ENCODE measurements around the gene CDK14. TPM values are rescaled to one million over a fixed set of nuclear protein-coding genes. Genes with fewer than 3 reads are reported as not detected.

The CDK14 gene
- total RNA-seq, 1 donor from 2014 or later = 58.6 TPM

DNA sequence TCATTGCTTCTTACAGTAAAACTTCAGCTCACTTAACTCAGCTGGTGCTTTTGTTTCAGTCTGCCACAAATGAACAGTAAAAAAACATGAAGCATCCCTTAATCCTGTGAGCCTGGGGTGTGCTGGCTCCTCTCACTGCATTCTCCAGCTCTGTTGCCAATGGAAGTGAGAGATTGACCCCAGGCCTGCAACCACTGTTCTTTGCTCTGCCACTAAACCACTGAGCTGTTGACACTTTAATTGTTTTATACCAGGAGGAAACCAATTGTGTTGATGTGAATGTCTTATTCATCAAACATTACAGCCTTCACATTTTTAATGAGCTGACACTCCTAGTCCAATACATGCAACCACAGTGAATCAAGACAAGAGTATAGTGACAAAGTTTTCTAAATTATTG is 598.7 kb downstream of the CDK14 start:
- no peak overlapping the region for H3K4me3 ChIP-seq
- no peaks in the 10 kb centered on the region for H3K4me1 ChIP-seq
- intact Hi-C loops (cut with DNase I) = no loop called here
- DNase-seq (no peak), ATAC-seq (no peak)
- no peaks in the 10 kb centered on the region for H3K9me3 ChIP-seq
- TF ChIP-seq, protein P1, sequence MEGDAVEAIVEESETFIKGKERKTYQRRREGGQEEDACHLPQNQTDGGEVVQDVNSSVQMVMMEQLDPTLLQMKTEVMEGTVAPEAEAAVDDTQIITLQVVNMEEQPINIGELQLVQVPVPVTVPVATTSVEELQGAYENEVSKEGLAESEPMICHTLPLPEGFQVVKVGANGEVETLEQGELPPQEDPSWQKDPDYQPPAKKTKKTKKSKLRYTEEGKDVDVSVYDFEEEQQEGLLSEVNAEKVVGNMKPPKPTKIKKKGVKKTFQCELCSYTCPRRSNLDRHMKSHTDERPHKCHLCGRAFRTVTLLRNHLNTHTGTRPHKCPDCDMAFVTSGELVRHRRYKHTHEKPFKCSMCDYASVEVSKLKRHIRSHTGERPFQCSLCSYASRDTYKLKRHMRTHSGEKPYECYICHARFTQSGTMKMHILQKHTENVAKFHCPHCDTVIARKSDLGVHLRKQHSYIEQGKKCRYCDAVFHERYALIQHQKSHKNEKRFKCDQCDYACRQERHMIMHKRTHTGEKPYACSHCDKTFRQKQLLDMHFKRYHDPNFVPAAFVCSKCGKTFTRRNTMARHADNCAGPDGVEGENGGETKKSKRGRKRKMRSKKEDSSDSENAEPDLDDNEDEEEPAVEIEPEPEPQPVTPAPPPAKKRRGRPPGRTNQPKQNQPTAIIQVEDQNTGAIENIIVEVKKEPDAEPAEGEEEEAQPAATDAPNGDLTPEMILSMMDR (IDR thresholded peaks at IDR 0.05) = no peak
- no peak overlapping the region for H3K27ac ChIP-seq
- H3K36me3 ChIP-seq = no peaks in the 10 kb centered on the region
- H3K27me3 ChIP-seq (ENCODE audit: low read depth) = no peaks in the 10 kb centered on the region

DNA sequence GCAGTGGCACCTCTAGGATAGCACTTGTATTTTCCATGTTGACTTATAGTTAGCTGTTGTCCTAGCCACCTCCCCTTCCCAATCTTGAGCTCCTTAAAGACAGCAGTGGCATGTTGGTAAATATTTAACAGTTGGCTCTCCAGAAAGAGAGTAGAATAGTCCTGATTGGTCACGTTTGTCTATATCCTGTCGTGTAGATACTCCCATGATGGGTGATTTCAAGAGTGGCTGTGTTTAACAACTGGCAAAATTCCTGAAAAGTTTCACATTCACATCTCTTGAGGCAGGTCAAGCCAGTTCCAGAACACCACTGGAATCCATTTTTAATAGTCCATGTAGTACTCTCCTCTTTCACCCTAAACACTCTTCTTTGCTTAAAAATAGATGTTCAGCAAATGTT is 599.9 kb downstream of the CDK14 start:
- ATAC-seq (peak in 1 of 2 donors; percentile 51), DNase-seq (no peak)
- Histone ChIP-seq H3K36me3 (no peaks in the 10 kb centered on the region), H3K4me1 (no peaks in the 10 kb centered on the region), H3K4me3 (no peak overlapping the region), H3K27me3 (ENCODE audit: low read depth) (no peaks in the 10 kb centered on the region), H3K9me3 (no peaks in the 10 kb centered on the region), H3K27ac (no peak overlapping the region)
- TF ChIP-seq, protein P1 (IDR thresholded peaks at IDR 0.05) = no peak
- intact Hi-C loops (cut with DNase I) = no loop called here

DNA sequence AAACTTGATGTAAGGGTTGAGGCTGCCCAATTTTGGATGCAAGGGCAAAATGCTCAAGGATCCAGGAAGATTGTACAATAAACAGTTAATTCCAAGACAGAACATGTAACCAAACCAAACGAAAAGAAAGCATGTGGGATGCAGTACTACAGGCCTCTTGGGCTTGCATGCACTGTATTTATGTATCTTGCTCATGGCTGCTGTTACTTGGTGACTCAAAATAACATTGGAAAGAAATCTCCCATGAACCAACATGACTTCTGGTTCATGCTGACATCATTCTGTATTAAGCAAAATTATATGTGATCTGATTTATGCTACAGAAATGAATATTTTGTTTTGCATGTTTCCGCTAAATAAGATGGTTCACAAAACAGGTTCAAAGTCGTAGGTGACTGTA is 602.2 kb downstream of the CDK14 start:
- Histone ChIP-seq H3K4me1 (no peaks in the 10 kb centered on the region), H3K27ac (no peak overlapping the region), H3K36me3 (no peaks in the 10 kb centered on the region), H3K27me3 (ENCODE audit: low read depth) (no peaks in the 10 kb centered on the region), H3K9me3 (no peaks in the 10 kb centered on the region), H3K4me3 (no peak overlapping the region)
- intact Hi-C loops (cut with DNase I) = no loop called here
- no peak for ATAC-seq
- TF ChIP-seq, protein P1 (IDR thresholded peaks at IDR 0.05) = no peak
- no peak for DNase-seq

DNA sequence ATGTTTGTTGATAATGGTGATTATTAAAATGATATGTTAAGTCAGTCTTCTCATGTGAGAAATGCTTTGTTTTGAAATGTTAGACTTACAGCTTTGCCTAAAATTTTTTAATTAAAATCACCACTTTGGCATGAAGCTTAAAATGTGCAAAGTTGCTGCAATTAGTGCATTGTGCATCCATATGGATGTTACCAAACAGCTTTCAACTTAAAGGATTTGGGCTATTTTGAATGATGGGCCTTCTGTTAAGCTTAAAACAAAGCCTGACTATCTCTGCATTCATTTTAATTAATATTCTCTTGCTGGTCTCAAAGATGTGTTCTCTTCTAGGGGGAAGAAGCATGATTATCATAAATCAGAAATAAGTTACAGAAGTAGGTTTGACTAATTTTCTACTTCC is 603.5 kb downstream of the CDK14 start:
- intact Hi-C loops (cut with DNase I) = no loop called here
- ATAC-seq = no peak
- no peak for DNase-seq
- H3K36me3 ChIP-seq = no peaks in the 10 kb centered on the region
- no peaks in the 10 kb centered on the region for H3K27me3 ChIP-seq (ENCODE audit: low read depth)
- H3K4me3 ChIP-seq = no peak overlapping the region
- H3K9me3 ChIP-seq = no peaks in the 10 kb centered on the region
- no peak overlapping the region for H3K27ac ChIP-seq
- H3K4me1 ChIP-seq = no peaks in the 10 kb centered on the region
- TF ChIP-seq, protein P1 (IDR thresholded peaks at IDR 0.05) = no peak

DNA sequence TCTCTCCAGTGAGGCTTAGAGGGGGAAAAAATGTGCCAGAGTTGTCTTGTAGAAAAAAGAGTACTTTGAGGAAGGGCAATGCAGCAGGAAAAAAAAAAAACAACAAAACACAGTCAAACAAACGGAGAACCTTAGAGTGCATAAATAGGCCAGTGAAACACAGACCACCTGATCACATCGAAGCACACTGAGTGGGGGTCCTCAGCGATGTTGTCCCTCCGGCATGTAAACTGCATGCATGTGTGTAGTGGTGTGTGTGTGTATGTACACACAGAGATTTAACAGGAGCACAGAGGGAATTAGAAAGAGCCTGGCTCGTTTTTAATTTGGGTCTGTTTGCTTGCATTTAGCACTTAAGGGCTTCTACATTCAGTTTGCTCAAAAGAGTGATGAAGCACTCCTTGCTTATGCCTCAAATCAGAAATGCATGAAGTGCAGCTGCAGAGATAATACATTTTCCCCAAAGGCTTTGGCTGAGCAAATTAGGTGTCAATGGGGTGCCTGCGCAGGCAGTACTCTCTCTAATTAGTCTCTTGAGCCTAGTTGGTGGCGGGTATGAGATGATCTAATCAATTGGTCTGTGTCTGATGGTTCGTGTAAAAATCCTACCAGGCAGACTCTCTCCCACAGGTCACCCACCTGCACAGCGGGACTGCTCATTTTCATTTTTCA is 605.5 kb downstream of the CDK14 start:
- intact Hi-C loops (cut with DNase I) = no loop called here
- no peaks in the 10 kb centered on the region for H3K36me3 ChIP-seq
- no peaks in the 10 kb centered on the region for H3K4me1 ChIP-seq
- H3K27me3 ChIP-seq (ENCODE audit: low read depth) = no peaks in the 10 kb centered on the region
- H3K9me3 ChIP-seq = no peaks in the 10 kb centered on the region
- ATAC-seq (no peak), DNase-seq (no peak)
- no peak overlapping the region for H3K4me3 ChIP-seq
- H3K27ac ChIP-seq = no peak overlapping the region
- TF ChIP-seq, protein P1 (IDR thresholded peaks at IDR 0.05) = no peak

Data from lower lobe of right lung (tissue), 2 donors.